HG02973 (cell line): ENCODE data around the gene CCDC88B.
A peak's percentile ranks its signal among the peaks of the same experiment; 100 is the strongest.
"Not testable (repeated sequence)": the region's sequence is repeated elsewhere in the genome, so short reads cannot be mapped to it uniquely, and the experiment has no call there.

ENCODE experiments used
- ATAC-seq: cut with Tn5 transposase; IDR thresholded peaks from one replicate; pipeline ENCODE4 v1.9.1; 2021; ENCODE audit warnings: moderate library complexity; ENCODE audit not compliant: unreplicated experiment

The CCDC88B gene

DNA sequence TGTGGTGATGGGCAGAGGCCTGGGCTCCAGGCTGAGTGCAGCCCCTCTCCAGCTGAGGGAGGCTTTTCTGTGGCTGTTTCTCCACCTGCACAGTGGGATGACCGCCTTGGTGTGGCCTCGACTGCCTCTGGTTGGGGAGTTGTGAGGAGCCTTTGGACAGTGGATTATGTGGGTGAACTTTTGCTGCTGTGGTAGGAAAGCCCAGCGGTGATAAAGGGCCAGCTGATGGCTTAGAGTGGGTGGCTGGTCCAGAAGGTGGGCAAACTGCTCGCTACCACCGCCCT is 36.0 kb upstream of the CCDC88B start:
- ATAC-seq, result no peak

DNA sequence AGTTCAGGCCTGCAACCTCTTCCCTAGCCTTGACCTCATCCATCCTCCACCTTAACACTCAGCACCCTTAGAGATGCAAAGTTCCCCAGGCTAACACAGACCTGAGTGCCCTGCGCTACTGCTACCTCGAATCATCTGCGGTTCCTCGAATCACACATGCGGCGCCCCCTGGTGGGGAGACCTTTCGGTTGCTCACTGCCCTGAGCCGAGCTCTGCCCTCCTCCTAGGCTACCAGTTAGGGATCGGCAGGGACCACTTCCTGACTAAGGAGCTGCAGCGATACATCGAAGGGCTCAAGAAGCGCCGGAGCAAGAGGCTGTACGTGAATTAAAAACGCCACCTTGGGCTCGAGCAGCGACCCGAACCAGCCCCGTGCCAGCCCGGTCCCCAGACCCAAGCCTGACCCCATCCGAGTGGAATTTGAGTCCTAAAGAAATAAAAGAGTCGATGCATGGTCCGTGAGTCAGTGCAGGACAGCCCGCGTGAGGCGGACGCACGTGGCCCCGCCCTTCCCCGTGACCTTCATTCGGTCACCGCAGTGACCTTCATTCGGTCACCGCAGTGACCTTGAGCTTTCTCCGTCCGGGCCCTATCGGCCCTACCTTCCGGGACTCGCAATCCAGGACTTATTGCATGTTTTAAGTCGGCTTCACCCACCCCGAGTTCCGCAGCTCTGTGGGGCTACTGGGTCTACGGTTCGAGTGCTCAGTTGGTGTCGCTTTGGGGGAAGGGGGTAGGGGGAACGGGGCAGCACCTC is 35.5 kb upstream of the CCDC88B start:
- peak; percentile 7 for ATAC-seq

- ATAC-seq, result peak; percentile 61
These were observed 34.8 kb upstream of the CCDC88B start, which contains the start of gene ESRRA for GRCh38 chr11:64305075-64305690. TSS of gene ESRRA (plus strand) at chr11:64305524. CDS start at chr11:64307180, 1,656 bp downstream.

- ATAC-seq, result peak; percentile 16
These were observed 34.1 kb upstream of the CCDC88B start for GRCh38 chr11:64305691-64306562.

DNA sequence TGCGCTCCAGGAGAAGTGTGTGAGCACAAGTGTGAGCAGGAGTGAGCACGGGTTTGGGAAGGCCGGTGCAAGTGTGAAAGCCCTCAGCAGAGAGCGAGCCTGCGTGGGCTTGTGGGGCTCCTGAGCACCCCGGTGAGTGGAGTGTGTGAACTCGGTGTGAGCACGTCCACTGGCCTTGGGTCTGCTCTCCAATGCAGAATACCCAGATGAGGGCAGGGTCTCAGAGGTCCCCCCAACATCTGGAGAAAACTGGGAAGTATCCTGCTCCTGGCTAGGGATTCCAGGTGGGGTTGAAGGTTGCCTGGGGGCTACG is 33.5 kb upstream of the CCDC88B start:
- ATAC-seq, result no peak

DNA sequence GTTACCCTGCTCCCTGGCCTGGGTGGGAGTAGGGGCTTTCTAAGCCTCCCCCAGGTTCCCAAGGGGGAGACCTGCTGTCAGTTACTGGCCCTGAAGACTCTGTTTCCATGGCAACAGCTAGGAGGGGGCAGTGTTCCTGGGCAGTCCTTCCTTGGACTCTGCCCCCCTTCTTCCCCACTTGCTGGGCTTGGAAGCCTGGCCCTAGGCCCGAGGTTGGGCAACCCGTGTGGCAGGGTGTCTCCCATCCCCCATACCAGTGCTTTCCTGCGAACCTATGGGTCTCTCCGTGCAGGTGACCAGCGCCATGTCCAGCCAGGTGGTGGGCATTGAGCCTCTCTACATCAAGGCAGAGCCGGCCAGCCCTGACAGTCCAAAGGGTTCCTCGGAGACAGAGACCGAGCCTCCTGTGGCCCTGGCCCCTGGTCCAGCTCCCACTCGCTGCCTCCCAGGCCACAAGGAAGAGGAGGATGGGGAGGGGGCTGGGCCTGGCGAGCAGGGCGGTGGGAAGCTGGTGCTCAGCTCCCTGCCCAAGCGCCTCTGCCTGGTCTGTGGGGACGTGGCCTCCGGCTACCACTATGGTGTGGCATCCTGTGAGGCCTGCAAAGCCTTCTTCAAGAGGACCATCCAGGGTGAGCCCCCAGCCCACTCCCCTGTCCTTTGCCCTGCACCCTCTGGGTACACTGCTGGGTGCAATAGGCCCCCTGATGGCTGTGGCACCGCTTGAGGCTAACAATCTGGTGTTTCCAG is 33.0 kb upstream of the CCDC88B start:
- no peak for ATAC-seq

DNA sequence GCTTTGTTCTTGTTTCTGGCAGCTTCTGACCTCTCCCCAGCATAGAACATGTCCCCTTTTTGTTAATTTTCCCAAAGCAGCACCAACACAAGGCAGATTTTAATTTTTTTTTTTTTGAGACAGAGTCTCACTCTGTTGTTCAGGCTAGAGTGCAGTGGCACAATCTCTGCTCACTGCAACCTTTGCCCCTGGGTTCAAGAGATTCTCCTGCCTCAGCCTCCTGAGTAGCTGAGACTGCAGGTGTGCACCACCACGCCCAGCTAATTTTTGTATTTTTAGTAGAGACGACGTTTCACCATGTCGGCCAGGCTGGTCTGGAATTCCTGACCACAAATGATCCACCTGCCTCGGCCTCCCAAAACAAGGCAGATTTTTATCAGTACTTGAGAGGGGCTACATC is 32.2 kb upstream of the CCDC88B start:
- not testable (repeated sequence) for ATAC-seq

DNA sequence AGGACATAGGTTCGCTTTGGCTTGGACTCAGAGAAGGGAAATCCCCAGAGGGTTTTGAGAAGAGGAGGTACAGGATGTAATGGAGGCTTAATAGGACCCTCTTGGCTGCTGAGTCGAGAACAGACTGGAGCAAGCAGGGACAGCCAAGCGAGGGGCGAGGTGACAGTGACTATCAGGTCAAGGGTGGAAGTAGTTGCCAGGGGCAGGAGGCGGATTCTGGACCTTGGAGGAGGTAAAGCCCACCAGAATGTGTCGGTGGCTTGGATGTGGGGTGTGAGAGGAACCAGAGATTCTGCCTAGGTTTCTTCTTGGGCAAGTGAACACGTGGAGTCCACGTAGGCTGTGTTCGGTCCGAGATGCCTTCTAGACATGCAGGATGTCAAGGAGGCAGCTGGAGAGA is 27.1 kb upstream of the CCDC88B start:
- no peak for ATAC-seq

DNA sequence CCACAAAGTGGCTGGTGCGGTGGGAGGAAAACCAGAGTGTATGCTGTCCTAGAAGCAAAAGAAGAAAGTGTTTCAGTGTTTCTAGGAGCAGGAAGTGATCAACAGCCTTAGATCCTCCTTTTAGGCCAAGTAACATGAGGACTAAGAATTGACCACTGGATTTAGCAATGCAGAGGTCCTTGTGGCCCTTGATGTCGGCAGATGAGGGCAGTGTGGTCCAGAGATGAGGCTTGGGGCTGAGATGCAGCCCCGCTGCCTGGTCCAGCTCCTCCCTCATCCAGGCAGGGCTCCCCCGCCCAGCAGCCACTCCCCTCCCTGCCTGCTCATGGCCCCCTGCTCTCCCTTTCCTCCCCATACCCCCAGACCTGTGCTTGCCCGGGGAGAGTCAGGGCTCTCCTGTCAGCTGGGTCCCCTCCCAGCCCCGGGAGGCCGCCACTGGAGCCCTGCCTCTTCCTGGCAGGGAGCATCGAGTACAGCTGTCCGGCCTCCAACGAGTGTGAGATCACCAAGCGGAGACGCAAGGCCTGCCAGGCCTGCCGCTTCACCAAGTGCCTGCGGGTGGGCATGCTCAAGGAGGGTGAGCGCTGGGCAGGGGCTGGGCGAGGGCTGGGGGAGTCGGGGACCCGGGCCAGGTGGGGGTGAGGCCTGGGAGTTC is 26.4 kb upstream of the CCDC88B start:
- no peak for ATAC-seq

GRCh38 chr11:64314146-64314804 is 25.7 kb upstream of the CCDC88B start:
- ATAC-seq, result no peak

- no peak for ATAC-seq
These were observed 25.0 kb upstream of the CCDC88B start for GRCh38 chr11:64314805-64315561.

DNA sequence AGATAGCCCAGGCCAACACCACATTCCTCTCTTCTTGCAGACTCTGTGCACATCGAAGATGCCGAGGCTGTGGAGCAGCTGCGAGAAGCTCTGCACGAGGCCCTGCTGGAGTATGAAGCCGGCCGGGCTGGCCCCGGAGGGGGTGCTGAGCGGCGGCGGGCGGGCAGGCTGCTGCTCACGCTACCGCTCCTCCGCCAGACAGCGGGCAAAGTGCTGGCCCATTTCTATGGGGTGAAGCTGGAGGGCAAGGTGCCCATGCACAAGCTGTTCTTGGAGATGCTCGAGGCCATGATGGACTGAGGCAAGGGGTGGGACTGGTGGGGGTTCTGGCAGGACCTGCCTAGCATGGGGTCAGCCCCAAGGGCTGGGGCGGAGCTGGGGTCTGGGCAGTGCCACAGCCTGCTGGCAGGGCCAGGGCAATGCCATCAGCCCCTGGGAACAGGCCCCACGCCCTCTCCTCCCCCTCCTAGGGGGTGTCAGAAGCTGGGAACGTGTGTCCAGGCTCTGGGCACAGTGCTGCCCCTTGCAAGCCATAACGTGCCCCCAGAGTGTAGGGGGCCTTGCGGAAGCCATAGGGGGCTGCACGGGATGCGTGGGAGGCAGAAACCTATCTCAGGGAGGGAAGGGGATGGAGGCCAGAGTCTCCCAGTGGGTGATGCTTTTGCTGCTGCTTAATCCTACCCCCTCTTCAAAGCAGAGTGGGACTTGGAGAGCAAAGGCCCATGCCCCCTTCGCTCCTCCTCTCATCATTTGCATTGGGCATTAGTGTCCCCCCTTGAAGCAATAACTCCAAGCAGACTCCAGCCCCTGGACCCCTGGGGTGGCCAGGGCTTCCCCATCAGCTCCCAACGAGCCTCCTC is 24.1 kb upstream of the CCDC88B start:
- not testable (repeated sequence) for ATAC-seq

DNA sequence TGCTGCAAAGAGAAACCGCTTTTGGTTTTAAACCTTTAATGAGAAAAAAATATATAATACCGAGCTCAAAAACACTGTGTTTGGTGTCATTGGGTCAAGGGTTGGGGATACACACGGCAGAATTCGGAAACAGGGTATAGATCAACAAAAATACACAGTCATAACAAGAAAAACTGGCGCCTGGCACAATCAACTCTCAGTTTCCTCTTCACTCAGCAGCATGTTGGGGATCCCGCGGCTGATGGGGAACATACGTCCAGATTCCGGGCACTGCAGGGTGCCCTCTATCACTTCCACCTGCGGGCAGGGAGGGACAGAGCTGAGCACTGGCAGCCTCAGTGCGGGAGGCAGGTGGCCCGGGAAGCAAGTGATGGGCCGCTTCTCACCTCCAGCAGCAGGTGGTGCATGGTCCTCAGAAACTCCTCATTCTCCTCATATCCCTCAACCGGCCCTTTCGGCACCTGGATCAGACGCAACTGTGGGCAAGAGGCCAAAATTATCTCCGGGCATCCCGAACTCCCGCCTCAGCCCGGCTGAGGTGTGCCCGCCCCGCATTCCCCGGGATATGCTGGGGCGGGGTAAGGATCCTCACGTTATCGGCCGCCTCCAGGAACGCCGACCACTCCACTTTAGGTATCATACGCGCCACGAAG is 23.2 kb upstream of the CCDC88B start:
- peak; percentile 10 for ATAC-seq

- ATAC-seq, result peak; percentile 50
These were observed 22.6 kb upstream of the CCDC88B start, which contains the start of gene TRMT112 for GRCh38 chr11:64317325-64317960. TSS of gene TRMT112 (minus strand) at chr11:64317559. CDS start at chr11:64317526, 33 bp downstream.

DNA sequence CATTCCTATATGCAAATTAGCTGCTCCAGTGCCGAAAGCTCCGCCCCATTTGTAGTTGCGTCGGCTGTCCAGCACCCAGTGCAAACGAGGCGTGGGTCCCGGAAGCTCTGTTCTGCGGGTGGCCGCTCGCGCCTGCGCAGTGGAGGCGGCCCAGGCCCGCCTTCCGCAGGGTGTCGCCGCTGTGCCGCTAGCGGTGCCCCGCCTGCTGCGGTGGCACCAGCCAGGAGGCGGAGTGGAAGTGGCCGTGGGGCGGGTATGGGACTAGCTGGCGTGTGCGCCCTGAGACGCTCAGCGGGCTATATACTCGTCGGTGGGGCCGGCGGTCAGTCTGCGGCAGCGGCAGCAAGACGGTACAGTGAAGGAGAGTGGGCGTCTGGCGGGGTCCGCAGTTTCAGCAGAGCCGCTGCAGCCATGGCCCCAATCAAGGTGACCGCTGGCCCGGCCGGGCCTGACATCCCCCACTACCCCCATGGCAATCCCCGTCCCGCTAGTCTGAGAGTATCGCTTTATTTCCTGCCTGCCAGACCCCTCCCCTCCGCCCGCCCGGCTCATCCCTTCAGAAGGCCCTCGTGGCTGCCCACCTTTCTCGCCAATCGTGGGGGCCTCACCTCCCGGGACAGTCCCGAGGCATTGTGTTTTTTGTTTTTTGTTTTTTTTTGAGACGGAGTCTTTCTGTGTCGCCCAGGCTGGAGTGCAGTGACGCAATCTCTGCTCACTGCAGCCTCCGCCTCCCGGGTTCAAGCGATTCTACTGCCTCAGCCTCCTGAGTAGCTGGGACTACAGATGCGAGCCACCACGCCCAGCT is 21.8 kb upstream of the CCDC88B start, which contains the start of gene PRDX5:
Gene PRDX5, plus strand, starts transcription at position 161 of the 805 bp plus-strand sequence. Its CDS starts 95 bp downstream, at position 256.
- peak; percentile 59 for ATAC-seq
